A549 (cell line): ENCODE results near the gene STRN. TPM values are rescaled to one million over a fixed set of nuclear protein-coding genes. Genes with fewer than 3 reads are reported as not detected.

ENCODE experiments used
- ATAC-seq, 2 experiments: fragments of 200-7000 bp in 1 of 2; fragments of >200 bp in 1 of 2; cut with Nextera tagmentation in 1 of 2; cut with Tn5 transposase in 1 of 2; 3 replicates each; pipeline versions ENCODE4 v1.8.0 to v1.9.1; 2018 to 2020; ENCODE audit warnings: mild to moderate bottlenecking in 1 of 2, moderate library complexity in 1 of 2
- CTCF ChIA-PET: fragments of 300-600 bp; sonication (Branson Sonifier 250); formaldehyde crosslinking; extraction: SDS; loops from one replicate; lab custom pipeline; 2021; ENCODE audit warnings: antibody characterized with exemption, inconsistent platforms; lab: Yijun Ruan, JAX
- POLR2A ChIA-PET: fragments of 350-600 bp; formaldehyde crosslinking; extraction: SDS; loops from one replicate; lab custom pipeline; 2021; ENCODE audit warnings: antibody characterized with exemption, inconsistent platforms; lab: Yijun Ruan, JAX
- DNase-seq, 2 experiments: peaks; one replicate each; pipeline versions ENCODE4 v3.0.0 to v3.0.0-alpha.2; 2011 to 2016; ENCODE audit warnings: low read depth in 1 of 2, low spot score in 1 of 2
- FAIRE-seq: peaks from 2 replicates; lab custom pipeline; 2011; peaks lifted over from hg19 to GRCh38; lab: Jason Lieb, UNC
- H3K27ac ChIP-seq, 2 experiments: fragments of >200 bp; sonication (Bioruptor Twin); formaldehyde crosslinking; 3 replicates each; pipeline ENCODE4 v1.5.1; 2016 to 2017
- H3K4me1 ChIP-seq: fragments of >200 bp; sonication (Bioruptor Twin); formaldehyde crosslinking; 3 replicates; pipeline ENCODE4 v1.6.1; 2016
- H3K4me2 ChIP-seq: fragments of >200 bp; sonication (Bioruptor Twin); formaldehyde crosslinking; 3 replicates; pipeline ENCODE4 v1.6.1; 2016
- H3K4me3 ChIP-seq: fragments of >200 bp; sonication (Bioruptor Twin); formaldehyde crosslinking; 3 replicates; pipeline ENCODE4 v1.5.1; 2016
- H3K9me3 ChIP-seq: fragments of >200 bp; sonication (Bioruptor Twin); formaldehyde crosslinking; 3 replicates; pipeline ENCODE4 v1.6.1; 2016
- BHLHE40 ChIP-seq: IDR thresholded peaks from 2 replicates; pipeline ENCODE4 v1.6.1; 2012; ENCODE audit warnings: low read depth, low read length, inconsistent platforms
- CBX2 ChIP-seq: fragments of 200-600 bp; sonication (generic); IDR thresholded peaks from 2 replicates; pipeline ENCODE4 v1.6.1; 2016; ENCODE audit warnings: low read depth, mild to moderate bottlenecking, borderline replicate concordance
- CHD2 ChIP-seq: fragments of 150-350 bp; IDR thresholded peaks from 2 replicates; pipeline ENCODE4 v1.6.1; 2014; ENCODE audit warnings: low read length; ENCODE audit not compliant: partially characterized antibody
- CTCF ChIP-seq: fragments of >200 bp; sonication (Bioruptor Twin); formaldehyde crosslinking; IDR thresholded peaks from 3 replicates; pipeline ENCODE4 v1.5.1; 2016
- FOSL2 ChIP-seq, 2 experiments: fragments of 450-650 bp in 1 of 2; fragments of >200 bp in 1 of 2; sonication (Bioruptor Twin) in 1 of 2; formaldehyde crosslinking; IDR thresholded peaks; 2 replicates each; pipeline versions ENCODE4 v1.5.0 to v1.6.1; 2016 to 2020; ENCODE audit warnings: mild to moderate bottlenecking in 1 of 2, moderate library complexity in 1 of 2
- FOXS1 ChIP-seq: fragments of 250-450 bp; sonication (Bioruptor Pico); IDR thresholded peaks from 2 replicates; pipeline ENCODE4 v1.5.0; 2020; ENCODE audit warnings: mild to moderate bottlenecking, moderate library complexity
- HMGXB4 ChIP-seq: fragments of 250-450 bp; sonication (Bioruptor Pico); IDR thresholded peaks from 2 replicates; pipeline ENCODE4 v1.5.0; 2021; ENCODE audit warnings: mild to moderate bottlenecking, moderate library complexity, borderline replicate concordance
- HOXB5 ChIP-seq: fragments of 250-450 bp; sonication (Bioruptor Pico); IDR thresholded peaks from 2 replicates; pipeline ENCODE4 v1.5.0; 2020; ENCODE audit warnings: mild to moderate bottlenecking, moderate library complexity
- JUN ChIP-seq, 2 experiments: fragments of >200 bp; sonication (Bioruptor Twin); formaldehyde crosslinking; IDR thresholded peaks; 2 replicates in 1 of 2; 3 replicates in 1 of 2; pipeline ENCODE4 v1.6.1; 2016 to 2017
- KDM5A ChIP-seq: fragments of 200-600 bp; sonication (generic); IDR thresholded peaks from 2 replicates; pipeline ENCODE4 v1.6.1; 2016; ENCODE audit warnings: antibody characterized with exemption, mild to moderate bottlenecking
- MAZ ChIP-seq: fragments of 150-350 bp; IDR thresholded peaks from 2 replicates; pipeline ENCODE4 v1.6.1; 2014; ENCODE audit warnings: antibody characterized with exemption, low read depth, low read length, borderline replicate concordance
- MYC ChIP-seq: IDR thresholded peaks from 2 replicates; pipeline ENCODE4 v1.6.1; 2012; ENCODE audit warnings: mild to moderate bottlenecking, inconsistent platforms, low read length, improper control_type of control experiment, borderline replicate concordance
- NR3C1 ChIP-seq: fragments of >200 bp; sonication (Bioruptor Twin); formaldehyde crosslinking; IDR thresholded peaks from 3 replicates; pipeline ENCODE4 v1.6.1; 2017
- POLR2AphosphoS2 ChIP-seq: conservative IDR thresholded peaks from 2 replicates; pipeline ENCODE4 v1.6.1; 2012; ENCODE audit warnings: low read length, improper control_type of control experiment, inconsistent platforms
- RAD21 ChIP-seq, 2 experiments: fragments of >200 bp in 1 of 2; sonication (Bioruptor Twin) in 1 of 2; formaldehyde crosslinking in 1 of 2; IDR thresholded peaks in 1 of 2; conservative IDR thresholded peaks in 1 of 2; 2 replicates in 1 of 2; 3 replicates in 1 of 2; pipeline ENCODE4 v1.6.1; 2012 to 2018; ENCODE audit warnings: inconsistent platforms in 1 of 2
- RARB ChIP-seq: fragments of 250-450 bp; sonication (Bioruptor Pico); IDR thresholded peaks from 2 replicates; pipeline ENCODE4 v1.8.0; 2021; ENCODE audit warnings: mild to moderate bottlenecking, moderate library complexity
- RFX5 ChIP-seq: fragments of 450-650 bp; IDR thresholded peaks from 2 replicates; pipeline ENCODE4 v1.7.1; 2014; ENCODE audit warnings: antibody characterized with exemption, mild to moderate bottlenecking, moderate library complexity
- RNF2 ChIP-seq: fragments of 200-600 bp; sonication (generic); IDR thresholded peaks from 2 replicates; pipeline ENCODE4 v1.6.1; 2016; ENCODE audit warnings: low read depth, mild to moderate bottlenecking, antibody characterized with exemption, moderate library complexity, borderline replicate concordance
- SMC3 ChIP-seq: fragments of >200 bp; sonication (Bioruptor Twin); formaldehyde crosslinking; IDR thresholded peaks from 3 replicates; pipeline ENCODE4 v1.6.1; 2018; ENCODE audit warnings: inconsistent platforms
- SREBF2 ChIP-seq: fragments of 450-650 bp; IDR thresholded peaks from 2 replicates; pipeline ENCODE4 v1.6.1; 2014; ENCODE audit warnings: mild to moderate bottlenecking, moderate library complexity
- TP53 ChIP-seq: fragments of 250-450 bp; sonication (Bioruptor Pico); IDR thresholded peaks from 2 replicates; pipeline ENCODE4 v1.5.0; 2021; ENCODE audit warnings: mild to moderate bottlenecking, moderate library complexity
- USF2 ChIP-seq: fragments of 450-650 bp; IDR thresholded peaks from 2 replicates; pipeline ENCODE4 v1.6.1; 2014; ENCODE audit warnings: antibody characterized with exemption
- ZC3H11A ChIP-seq: fragments of 450-650 bp; IDR thresholded peaks from 2 replicates; pipeline ENCODE4 v1.6.1; 2014; ENCODE audit warnings: antibody characterized with exemption, mild to moderate bottlenecking
- WGBS: methylation state at CpG from one replicate; pipeline ENCODE4 v1.1.6; 2017; ENCODE audit errors: missing lambda C conversion rate; 5-methylcytosine and 5-hydroxymethylcytosine counted together
- polyA plus RNA-seq, 4 experiments: library from polyadenylated mRNA; depleted of rRNA in 3 of 4; stranded (reverse); fragments of >200 nt; fragmentation: RNase III in 1 of 4; extraction: RNeasy Plus Mini Kit Qiagen cat#74134 plus additional on column Dnase treatment in 1 of 4; gene quantifications; 2 replicates in 3 of 4; 3 replicates in 1 of 4; pipeline ENCODE4 v1.2.3, GENCODE V29; 2011 to 2017
- TF ChIP-seq, protein P1 (sequence below): fragments of >200 bp; sonication (Bioruptor Twin); formaldehyde crosslinking; IDR thresholded peaks from 2 replicates; pipeline ENCODE4 v1.6.1; 2016

Gene STRN
- polyA plus RNA-seq, 2 of the 4 experiments (the other 2 are of a cell fraction) = 13.1 to 36.0 TPM

- H3K4me1 ChIP-seq = no peaks in the 10 kb centered on the region
- ATAC-seq (no peak), FAIRE-seq (no peak), DNase-seq (no peak)
- no peak overlapping the region for H3K4me3 ChIP-seq
- 95% methylated on average over 4 of the region's 4 CpGs for WGBS
- ChIA-PET CTCF (no interaction called here), POLR2A (interaction anchor here (0.6 kb wide), 1 partner anchor 72 kb away, joined by 6 read pairs; no protein-coding TSS in a partner anchor)
- TF ChIP-seq MAZ (no peak), FOXS1 (CRISPR knock-in tag) (no peak), USF2 (no peak), SREBF2 (no peak), RNF2 (no peak), HOXB5 (CRISPR knock-in tag) (no peak), RFX5 (no peak), MYC (no peak), FOSL2 (IDR thresholded peaks at IDR 0.05) (no peak), FOSL2 (CRISPR knock-in tag; IDR thresholded peaks at IDR 0.05) (no peak), SMC3 (no peak), CHD2 (no peak), HMGXB4 (CRISPR knock-in tag) (no peak), POLR2AphosphoS2 (no peak), BHLHE40 (no peak)
- TF ChIP-seq, protein P1, sequence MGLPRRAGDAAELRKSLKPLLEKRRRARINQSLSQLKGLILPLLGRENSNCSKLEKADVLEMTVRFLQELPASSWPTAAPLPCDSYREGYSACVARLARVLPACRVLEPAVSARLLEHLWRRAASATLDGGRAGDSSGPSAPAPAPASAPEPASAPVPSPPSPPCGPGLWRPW = no peak
- H3K9me3 ChIP-seq = no peaks in the 10 kb centered on the region
- no peak overlapping the region for H3K27ac ChIP-seq
- H3K4me2 ChIP-seq = no peak overlapping the region
These were observed 46.9 kb upstream of the STRN start for GRCh38 chr2:37013315-37013641.

GRCh38 chr2:37011130-37011529 lies 44.8 kb upstream of the STRN start:
- CTCF ChIA-PET = interaction anchor here (0.9 kb wide), 1 partner anchor 10 kb away, joined by 3 read pairs; no protein-coding TSS in a partner anchor
- POLR2A ChIA-PET = no interaction called here
- 81% methylated on average over 5 of the region's 5 CpGs for WGBS
- no peak for FAIRE-seq
- TF ChIP-seq NR3C1 = no peak
- no peak for TF ChIP-seq KDM5A
- TF ChIP-seq MYC = no peak
- TF ChIP-seq ZC3H11A = no peak
- TF ChIP-seq SREBF2 = no peak
- H3K9me3 ChIP-seq = no peaks in the 10 kb centered on the region
- no peak overlapping the region for H3K4me3 ChIP-seq
- no peak for ATAC-seq
- no peak for DNase-seq
- H3K4me2 ChIP-seq = no peak overlapping the region
- H3K4me1 ChIP-seq = no peaks in the 10 kb centered on the region
- H3K27ac ChIP-seq = no peak overlapping the region

- peak; percentile 77 for FAIRE-seq
- H3K4me3 ChIP-seq = no peak overlapping the region
- peak in 1 of 2 experiments; percentile 40 for DNase-seq
- TF ChIP-seq JUN (IDR thresholded peaks at IDR 0.05) (no peak), SMC3 (peak; percentile 41; the same call in 2 of the 3 replicates), TP53 (CRISPR knock-in tag) (no peak), CTCF (peak; percentile 43), RARB (CRISPR knock-in tag) (no peak), CBX2 (no peak), RAD21 (conservative IDR thresholded peaks at IDR 0.05 in 1 of 2, IDR thresholded peaks at IDR 0.05 in 1 of 2) (peak; percentile 47 to 61)
- ChIA-PET POLR2A (no interaction called here), CTCF (interaction anchor here (0.8 kb wide), 1 partner anchor 24 kb away, joined by 3 read pairs; no protein-coding TSS in a partner anchor)
- ATAC-seq = peak; percentile 79 to 81; a peak in 5 of 6 replicates
- 63% methylated on average over 8 of the region's 8 CpGs for WGBS
- no peaks in the 10 kb centered on the region for H3K9me3 ChIP-seq
- H3K4me1 ChIP-seq = peaks cover 9% of the 10 kb centered on the region
- H3K27ac ChIP-seq = no peak overlapping the region
- no peak overlapping the region for H3K4me2 ChIP-seq
These were observed 39.0 kb upstream of the STRN start for GRCh38 chr2:37005118-37005868.
